ENCODE results near the gene AXIN2. TPM values are rescaled to one million over a fixed set of nuclear protein-coding genes. Genes with fewer than 3 reads are reported as not detected.
A peak's percentile ranks its signal among the peaks of the same experiment; 100 is the strongest.

The AXIN2 gene
- total RNA-seq, 1 experiment from 2014 or later: 168 TPM

DNA sequence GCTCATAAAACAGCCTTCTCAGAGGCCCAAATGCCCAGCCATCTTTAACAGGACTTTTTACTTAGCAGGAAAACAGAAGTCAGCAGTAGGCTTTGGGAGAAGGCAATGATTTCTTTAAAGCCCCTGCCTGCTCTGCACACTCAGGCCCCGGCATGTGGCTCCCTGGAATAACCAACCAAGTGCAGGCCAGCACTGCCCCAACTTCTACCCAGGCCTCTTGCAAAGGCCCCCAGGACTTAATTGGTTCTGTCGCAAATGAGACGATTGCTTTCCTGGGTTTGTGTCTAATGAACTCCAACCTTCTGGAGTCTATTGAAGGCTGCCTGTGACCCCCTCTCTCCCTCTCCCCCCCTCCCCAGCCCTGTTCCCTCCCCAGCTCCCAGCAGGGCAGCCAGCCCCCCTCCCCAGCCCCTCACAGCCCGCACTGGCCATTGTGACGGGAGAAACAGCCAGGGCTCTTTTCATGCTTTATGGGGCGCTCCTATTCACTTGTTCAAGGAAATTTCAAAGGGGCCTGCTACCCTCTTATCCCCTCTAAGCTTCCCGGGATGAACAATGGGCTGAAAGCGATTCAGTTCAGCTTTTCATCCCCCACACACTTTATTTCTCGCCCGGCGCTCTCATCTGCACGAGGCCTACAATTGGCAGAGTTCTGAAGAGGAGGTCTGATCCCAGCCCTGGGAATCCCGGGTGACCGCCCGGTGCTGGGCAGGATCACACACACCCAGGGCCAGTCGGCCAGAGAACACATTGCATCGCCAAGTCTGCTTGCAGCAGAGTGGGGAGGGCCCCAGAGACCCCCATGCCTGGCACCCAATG is 15.5 kb downstream of the AXIN2 start:
- CTCF ChIA-PET: no interaction called here
- H3K4me3 Mint-ChIP-seq (ENCODE audit: unreplicated experiment): no peak overlapping the region

DNA sequence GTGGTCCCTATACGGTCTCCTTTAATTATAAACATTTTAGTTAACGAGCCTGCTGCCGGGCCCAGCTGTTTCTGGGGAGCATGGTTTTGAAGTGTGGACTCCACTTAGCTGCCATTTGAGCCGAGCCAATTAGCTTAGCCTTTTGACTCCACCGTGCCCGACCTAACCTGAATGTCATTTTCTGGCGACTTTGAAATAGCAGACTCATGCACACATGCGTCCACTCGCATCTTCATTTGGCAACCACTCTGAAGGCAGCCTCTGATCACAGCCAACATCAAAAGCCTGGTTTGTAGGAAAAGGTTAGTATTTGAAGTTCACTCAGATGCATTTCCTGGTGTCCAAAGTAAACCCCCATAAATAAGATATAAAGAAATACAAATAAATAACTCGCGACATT is 16.8 kb downstream of the AXIN2 start:
- intact Hi-C loops (cut with micrococcal nuclease; ENCODE audit: unreplicated experiment): no loop called here
- H3K36me3 ChIP-seq (ENCODE audit: control insufficient read depth, insufficient read depth, low read length): peaks cover 3% of the 10 kb centered on the region; the same call in 1 of the 2 replicates
- no peaks in the 10 kb centered on the region for H3K9me3 ChIP-seq
- ChIA-PET POLR2A (no interaction called here), CTCF (interaction anchor here (1.3 kb wide), 1 partner anchor 621 kb away, joined by 3 read pairs; no protein-coding TSS in a partner anchor)
- no peaks in the 10 kb centered on the region for H3K27me3 Mint-ChIP-seq (ENCODE audit: insufficient read depth, unreplicated experiment)
- H3K27ac Mint-ChIP-seq (ENCODE audit: unreplicated experiment): peak overlapping the region; percentile 22
- no peak for DNase-seq
- H3K27me3 ChIP-seq (replicated peaks; ENCODE audit: control insufficient read depth, insufficient read depth, low read length): no peaks in the 10 kb centered on the region
- BruUV-seq (replicated peaks): no TSS peak
- H3K4me1 ChIP-seq: peaks cover 62% of the 10 kb centered on the region
- no peak overlapping the region for H3K4me3 ChIP-seq (ENCODE audit: low read depth, low read length)
- no peak overlapping the region for H3K4me3 Mint-ChIP-seq (ENCODE audit: unreplicated experiment)
- TF ChIP-seq, protein P1, sequence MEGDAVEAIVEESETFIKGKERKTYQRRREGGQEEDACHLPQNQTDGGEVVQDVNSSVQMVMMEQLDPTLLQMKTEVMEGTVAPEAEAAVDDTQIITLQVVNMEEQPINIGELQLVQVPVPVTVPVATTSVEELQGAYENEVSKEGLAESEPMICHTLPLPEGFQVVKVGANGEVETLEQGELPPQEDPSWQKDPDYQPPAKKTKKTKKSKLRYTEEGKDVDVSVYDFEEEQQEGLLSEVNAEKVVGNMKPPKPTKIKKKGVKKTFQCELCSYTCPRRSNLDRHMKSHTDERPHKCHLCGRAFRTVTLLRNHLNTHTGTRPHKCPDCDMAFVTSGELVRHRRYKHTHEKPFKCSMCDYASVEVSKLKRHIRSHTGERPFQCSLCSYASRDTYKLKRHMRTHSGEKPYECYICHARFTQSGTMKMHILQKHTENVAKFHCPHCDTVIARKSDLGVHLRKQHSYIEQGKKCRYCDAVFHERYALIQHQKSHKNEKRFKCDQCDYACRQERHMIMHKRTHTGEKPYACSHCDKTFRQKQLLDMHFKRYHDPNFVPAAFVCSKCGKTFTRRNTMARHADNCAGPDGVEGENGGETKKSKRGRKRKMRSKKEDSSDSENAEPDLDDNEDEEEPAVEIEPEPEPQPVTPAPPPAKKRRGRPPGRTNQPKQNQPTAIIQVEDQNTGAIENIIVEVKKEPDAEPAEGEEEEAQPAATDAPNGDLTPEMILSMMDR (IDR thresholded peaks at IDR 0.05; ENCODE audit: insufficient read depth in 1 of 2, low read depth in 1 of 2, low read length in 1 of 2, severe bottlenecking in 1 of 2, unreplicated experiment in 1 of 2): no peak
- H3K36me3 Mint-ChIP-seq (ENCODE audit: insufficient read depth, unreplicated experiment): peaks cover 26% of the 10 kb centered on the region
- peaks cover 54% of the 10 kb centered on the region for H3K4me1 Mint-ChIP-seq (ENCODE audit: low read depth, unreplicated experiment)
- H3K9me3 Mint-ChIP-seq (ENCODE audit: unreplicated experiment): no peaks in the 10 kb centered on the region

More for the DNA sequence above, 15.5 kb downstream of the AXIN2 start:
- H3K27ac Mint-ChIP-seq (ENCODE audit: unreplicated experiment): peak overlapping the region; percentile 22
- peaks cover 60% of the 10 kb centered on the region for H3K4me1 Mint-ChIP-seq (ENCODE audit: low read depth, unreplicated experiment)
- Histone ChIP-seq H3K4me3 (ENCODE audit: low read depth, low read length) (no peak overlapping the region), H3K9me3 (no peaks in the 10 kb centered on the region), H3K27me3 (replicated peaks; ENCODE audit: control insufficient read depth, insufficient read depth, low read length) (no peaks in the 10 kb centered on the region), H3K36me3 (ENCODE audit: control insufficient read depth, insufficient read depth, low read length) (peaks cover 3% of the 10 kb centered on the region; the same call in 1 of the 2 replicates), H3K4me1 (peaks cover 75% of the 10 kb centered on the region)
- H3K9me3 Mint-ChIP-seq (ENCODE audit: unreplicated experiment): no peaks in the 10 kb centered on the region
- TF ChIP-seq, protein P1 (IDR thresholded peaks at IDR 0.05; ENCODE audit: insufficient read depth in 1 of 2, low read depth in 1 of 2, low read length in 1 of 2, severe bottlenecking in 1 of 2, unreplicated experiment in 1 of 2): no peak
- POLR2A ChIA-PET: no interaction called here
- no TSS peak for BruUV-seq (replicated peaks)
- intact Hi-C loops (cut with micrococcal nuclease; ENCODE audit: unreplicated experiment): no loop called here
- H3K27me3 Mint-ChIP-seq (ENCODE audit: insufficient read depth, unreplicated experiment): no peaks in the 10 kb centered on the region
- no peak for DNase-seq
- H3K36me3 Mint-ChIP-seq (ENCODE audit: insufficient read depth, unreplicated experiment): peaks cover 14% of the 10 kb centered on the region

DNA sequence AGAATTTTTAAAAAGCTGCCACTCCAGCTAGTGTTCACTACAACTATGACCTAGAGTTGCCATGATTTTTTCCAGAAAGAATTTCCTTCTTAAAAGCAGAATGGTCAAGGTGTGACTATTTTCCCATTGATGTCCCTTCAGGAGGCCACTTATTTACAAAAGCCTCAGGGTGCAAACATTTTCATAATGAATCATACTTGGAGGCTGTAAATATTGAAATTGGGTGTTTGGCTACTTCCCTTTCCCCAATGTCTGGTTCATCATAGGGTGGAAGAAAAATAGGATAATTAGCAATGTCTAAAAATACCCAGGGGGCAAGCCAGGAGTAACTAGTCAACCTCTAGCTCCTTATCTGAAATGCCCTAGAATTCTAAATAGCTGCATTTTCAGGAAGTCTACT is 18.8 kb downstream of the AXIN2 start:
- H3K27ac Mint-ChIP-seq (ENCODE audit: unreplicated experiment): peak overlapping the region; percentile 66
- intact Hi-C loops (cut with micrococcal nuclease; ENCODE audit: unreplicated experiment): no loop called here
- TF ChIP-seq, protein P1 (IDR thresholded peaks at IDR 0.05; ENCODE audit: insufficient read depth in 1 of 2, low read depth in 1 of 2, low read length in 1 of 2, severe bottlenecking in 1 of 2, unreplicated experiment in 1 of 2): no peak
- BruUV-seq (replicated peaks): no TSS peak
- H3K27me3 Mint-ChIP-seq (ENCODE audit: insufficient read depth, unreplicated experiment): no peaks in the 10 kb centered on the region
- peaks cover 47% of the 10 kb centered on the region for H3K36me3 Mint-ChIP-seq (ENCODE audit: insufficient read depth, unreplicated experiment)
- no peaks in the 10 kb centered on the region for H3K9me3 Mint-ChIP-seq (ENCODE audit: unreplicated experiment)
- Histone ChIP-seq H3K36me3 (ENCODE audit: control insufficient read depth, insufficient read depth, low read length) (peaks cover 3% of the 10 kb centered on the region), H3K4me3 (ENCODE audit: low read depth, low read length) (no peak overlapping the region), H3K9me3 (no peaks in the 10 kb centered on the region), H3K4me1 (peaks cover 42% of the 10 kb centered on the region), H3K27me3 (replicated peaks; ENCODE audit: control insufficient read depth, insufficient read depth, low read length) (no peaks in the 10 kb centered on the region)
- H3K4me1 Mint-ChIP-seq (ENCODE audit: low read depth, unreplicated experiment): peaks cover 45% of the 10 kb centered on the region
- ChIA-PET POLR2A (no interaction called here), CTCF (interaction anchor here (1.0 kb wide), 1 partner anchor 13 kb away, joined by 3 read pairs; no protein-coding TSS in a partner anchor)
- DNase-seq: no peak
- H3K4me3 Mint-ChIP-seq (ENCODE audit: unreplicated experiment): no peak overlapping the region
